BLaER1 treated with 17β-estradiol and CSF1 and Interleukin-3, amounts not matched to agents 10 nM and 100 nM (cell line): ENCODE data around the gene ANO1.

ENCODE experiments used
- H3K27ac ChIP-seq, 11 experiments: shearing (Covaris generic); formaldehyde crosslinking; 2 replicates each; pipeline ENCODE4 v1.8.1; 2022
- H3K27me3 ChIP-seq, 11 experiments: shearing (Covaris generic); formaldehyde crosslinking; 2 replicates each; pipeline ENCODE4 v1.8.1; 2022
- H3K36me3 ChIP-seq, 11 experiments: shearing (Covaris generic); formaldehyde crosslinking; 2 replicates each; pipeline ENCODE4 v1.8.1; 2022
- H3K4me1 ChIP-seq, 10 experiments: shearing (Covaris generic); formaldehyde crosslinking; 2 replicates each; pipeline ENCODE4 v1.8.1; 2022
- H3K4me2 ChIP-seq, 11 experiments: shearing (Covaris generic); formaldehyde crosslinking; 2 replicates each; pipeline ENCODE4 v1.8.1; 2022
- H3K4me3 ChIP-seq, 10 experiments: shearing (Covaris generic); formaldehyde crosslinking; 2 replicates each; pipeline ENCODE4 v1.8.1; 2022
- H3K9ac ChIP-seq, 11 experiments: shearing (Covaris generic); formaldehyde crosslinking; 2 replicates each; pipeline ENCODE4 v1.8.1; 2022
- H3K9me3 ChIP-seq, 11 experiments: shearing (Covaris generic); formaldehyde crosslinking; replicated peaks in 1 of 11; 2 replicates each; pipeline ENCODE4 v1.8.1; 2022
- H4K20me1 ChIP-seq, 11 experiments: shearing (Covaris generic); formaldehyde crosslinking; 2 replicates each; pipeline ENCODE4 v1.8.1; 2022
- Cebpa-rat ChIP-seq, 11 experiments: shearing (Covaris generic); IDR thresholded peaks; 2 replicates each; pipeline ENCODE4 v1.8.1; 2022

Gene ANO1

DNA sequence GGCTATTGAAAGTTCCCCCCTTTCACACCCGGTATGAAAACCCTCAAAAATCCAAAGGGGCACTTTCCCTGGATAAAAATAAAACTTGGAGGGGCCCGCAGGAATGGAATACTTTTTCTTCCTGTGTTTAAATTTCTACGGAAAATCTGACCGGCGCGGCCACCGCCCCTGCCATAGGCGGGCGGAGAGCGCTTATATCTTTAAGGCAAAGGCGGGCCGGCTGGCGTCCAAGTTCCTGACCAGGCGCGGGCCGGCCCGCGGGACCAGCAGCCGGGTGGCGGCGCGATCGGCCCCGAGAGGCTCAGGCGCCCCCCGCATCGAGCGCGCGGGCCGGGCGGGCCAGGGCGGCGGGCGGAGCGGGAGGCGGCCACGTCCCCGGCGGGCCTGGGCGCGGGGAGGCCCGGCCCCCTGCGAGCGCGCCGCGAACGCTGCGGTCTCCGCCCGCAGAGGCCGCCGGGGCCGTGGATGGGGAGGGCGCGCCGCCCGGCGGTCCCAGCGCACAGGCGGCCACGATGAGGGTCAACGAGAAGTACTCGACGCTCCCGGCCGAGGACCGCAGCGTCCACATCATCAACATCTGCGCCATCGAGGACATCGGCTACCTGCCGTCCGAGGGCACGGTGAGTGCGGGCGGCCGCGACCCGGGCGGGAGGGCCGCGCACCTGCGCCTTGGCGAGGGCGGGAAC lies at the start of gene ANO1:
Gene ANO1 (plus strand): TSS at position 223 of the 686 bp plus-strand sequence. CDS start 290 bp downstream, at position 513.
- H3K4me3 ChIP-seq, result peak within 1 kb of the TSS; percentile 48 to 69 (median 58)
- no peaks in the 10 kb centered on the region for H3K36me3 ChIP-seq
- peak within 1 kb of the TSS in 1 of 11 experiments; percentile 21; a peak in 1 of 22 replicates for H3K27ac ChIP-seq
- no peak for TF ChIP-seq Cebpa-rat (IDR thresholded peaks at IDR 0.05)
- peak within 1 kb of the TSS in 9 of 11 experiments; percentile 0 to 63 (median 43); a peak in 10 of 22 replicates for H3K9ac ChIP-seq
- H3K27me3 ChIP-seq, result peaks cover 57 to 86% (median 66%) of the 10 kb centered on the region in 11 experiments
- H3K9me3 ChIP-seq, result no peaks in the 10 kb centered on the region
- H3K4me1 ChIP-seq, result peaks cover 24 to 72% (median 49%) of the 10 kb centered on the region in 10 experiments
- H4K20me1 ChIP-seq, result peaks cover 0 to 49% (median 8%) of the 10 kb centered on the region in 11 experiments; a peak in 13 of 22 replicates
- peak within 1 kb of the TSS; percentile 84 to 98 (median 94) for H3K4me2 ChIP-seq

DNA sequence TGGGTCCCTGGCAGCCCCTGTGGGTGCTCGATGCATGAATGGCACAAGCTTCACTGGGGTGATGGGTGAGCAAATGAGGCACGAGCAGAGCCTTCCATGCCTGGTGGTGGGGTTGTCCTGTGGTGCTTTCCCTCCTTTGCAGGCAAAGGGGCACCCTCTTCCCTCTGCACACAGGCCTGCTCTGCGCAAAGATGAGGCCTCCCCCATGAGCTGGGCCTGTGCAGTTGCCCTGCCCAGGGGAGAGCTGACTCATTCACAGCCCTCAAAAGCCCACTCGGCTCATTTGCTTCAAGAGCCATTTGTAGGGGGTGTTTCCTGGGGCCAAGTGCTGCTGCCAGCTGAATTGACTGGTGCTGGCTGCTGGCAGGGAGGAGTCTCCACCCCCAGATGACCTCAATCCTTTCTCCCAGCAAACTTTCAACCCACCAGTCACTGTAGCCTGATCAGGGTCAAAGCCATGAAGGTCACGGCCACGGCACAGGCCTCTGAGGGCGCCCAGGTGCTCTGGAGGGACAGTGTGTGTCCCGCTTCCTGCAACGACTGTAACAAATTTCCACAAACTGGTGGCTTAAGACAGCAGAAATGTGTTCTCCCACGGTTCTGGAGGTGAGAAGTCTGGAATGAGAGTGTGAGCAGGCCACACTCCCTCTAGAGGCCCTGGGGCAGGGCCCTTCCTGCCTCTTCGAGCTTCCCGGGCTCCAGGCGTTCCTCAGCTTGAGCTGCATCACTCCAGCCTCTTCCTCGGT lies 48.8 kb upstream of the ANO1 start:
- H3K4me2 ChIP-seq, result peak overlapping the region in 6 of 11 experiments; percentile 20 to 41 (median 28); a peak in 11 of 22 replicates
- peaks cover 0 to 41% (median 17%) of the 10 kb centered on the region in 10 experiments; a peak in 15 of 20 replicates for H3K4me1 ChIP-seq
- no peaks in the 10 kb centered on the region for H3K27me3 ChIP-seq
- no peak for TF ChIP-seq Cebpa-rat (IDR thresholded peaks at IDR 0.05)
- H3K4me3 ChIP-seq, result no peak overlapping the region
- peaks cover 9 to 17% (median 11%) of the 10 kb centered on the region in 11 experiments; a peak in 19 of 22 replicates for H3K9me3 ChIP-seq
- H3K27ac ChIP-seq, result 0 out of 22 replicates have a peak overlapping the region, but pooled peaks of 2 of the 11 experiments have one; percentile 1
- no peaks in the 10 kb centered on the region for H3K36me3 ChIP-seq
- 0 out of 22 replicates have a peak overlapping the region, but pooled peaks of 1 of the 11 experiments have one; percentile 41 for H3K9ac ChIP-seq
- H4K20me1 ChIP-seq, result no peaks in the 10 kb centered on the region

- 0 out of 22 replicates have a peak overlapping the region, but pooled peaks of 2 of the 11 experiments have one; percentile 1 for H3K27ac ChIP-seq
- no peak overlapping the region for H3K4me3 ChIP-seq
- no peaks in the 10 kb centered on the region for H4K20me1 ChIP-seq
- peak overlapping the region in 7 of 11 experiments; percentile 0 to 41 (median 31); a peak in 7 of 22 replicates for H3K4me2 ChIP-seq
- peaks cover 3 to 10% (median 5%) of the 10 kb centered on the region in 11 experiments; a peak in 16 of 22 replicates for H3K9me3 ChIP-seq
- no peaks in the 10 kb centered on the region for H3K27me3 ChIP-seq
- TF ChIP-seq Cebpa-rat (IDR thresholded peaks at IDR 0.05), result no peak
- H3K36me3 ChIP-seq, result no peaks in the 10 kb centered on the region
- H3K9ac ChIP-seq, result 0 out of 22 replicates have a peak overlapping the region, but pooled peaks of 1 of the 11 experiments have one; percentile 41
- peaks cover 0 to 45% (median 17%) of the 10 kb centered on the region in 10 experiments; a peak in 15 of 20 replicates for H3K4me1 ChIP-seq
These were observed 48.2 kb upstream of the ANO1 start for GRCh38 chr11:70029861-70030380.

- Histone ChIP-seq H4K20me1 (no peaks in the 10 kb centered on the region), H3K27ac (0 out of 22 replicates have a peak overlapping the region, but pooled peaks of 1 of the 11 experiments have one; percentile 1), H3K9me3 (peaks cover 0 to 6% (median 0%) of the 10 kb centered on the region in 11 experiments; a peak in 4 of 22 replicates), H3K9ac (no peak overlapping the region), H3K4me3 (no peak overlapping the region), H3K4me1 (peaks cover 0 to 45% (median 17%) of the 10 kb centered on the region in 10 experiments; a peak in 15 of 20 replicates), H3K27me3 (no peaks in the 10 kb centered on the region), H3K4me2 (peak overlapping the region in 8 of 11 experiments; percentile 0 to 43 (median 36); a peak in 14 of 22 replicates), H3K36me3 (no peaks in the 10 kb centered on the region)
- no peak for TF ChIP-seq Cebpa-rat (IDR thresholded peaks at IDR 0.05)
These were observed 47.7 kb upstream of the ANO1 start for GRCh38 chr11:70030412-70030811.

- Histone ChIP-seq H3K4me1 (peaks cover 0 to 45% (median 17%) of the 10 kb centered on the region in 10 experiments; a peak in 15 of 20 replicates), H3K27me3 (no peaks in the 10 kb centered on the region), H3K36me3 (no peaks in the 10 kb centered on the region), H4K20me1 (no peaks in the 10 kb centered on the region), H3K4me3 (no peak overlapping the region), H3K27ac (no peak overlapping the region), H3K9me3 (peaks cover under 1 to 12% (median 8%) of the 10 kb centered on the region in 11 experiments; a peak in 19 of 22 replicates), H3K9ac (no peak overlapping the region), H3K4me2 (no peak overlapping the region)
- TF ChIP-seq Cebpa-rat (IDR thresholded peaks at IDR 0.05), result no peak
These were observed 46.3 kb upstream of the ANO1 start for GRCh38 chr11:70031631-70032469.

DNA sequence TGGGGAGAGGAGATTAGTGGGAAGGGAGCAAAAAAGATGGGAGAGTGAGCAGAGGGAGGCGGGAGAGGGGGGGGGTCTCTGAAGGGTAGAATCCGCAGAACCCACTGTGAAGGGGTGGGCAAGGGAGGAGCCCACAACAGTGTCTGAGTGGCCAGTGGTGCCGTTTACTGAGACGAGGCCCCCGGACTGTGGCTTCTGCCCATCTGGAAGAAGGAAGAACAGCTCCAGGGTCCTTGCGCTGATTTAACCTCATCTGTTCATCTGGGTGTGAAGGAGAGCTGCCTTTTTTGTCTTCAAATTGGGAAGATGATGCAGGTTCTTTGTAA lies 45.7 kb upstream of the ANO1 start:
- Histone ChIP-seq H3K9me3 (peaks cover 6 to 18% (median 13%) of the 10 kb centered on the region in 11 experiments), H3K4me2 (no peak overlapping the region), H3K4me3 (no peak overlapping the region), H3K27me3 (no peaks in the 10 kb centered on the region), H4K20me1 (no peaks in the 10 kb centered on the region), H3K36me3 (peaks cover 0 to 5% (median 0%) of the 10 kb centered on the region in 11 experiments; a peak in 1 of 22 replicates), H3K27ac (no peak overlapping the region), H3K9ac (no peak overlapping the region), H3K4me1 (peaks cover 0 to 45% (median 17%) of the 10 kb centered on the region in 10 experiments; a peak in 16 of 20 replicates)
- TF ChIP-seq Cebpa-rat (IDR thresholded peaks at IDR 0.05), result no peak

DNA sequence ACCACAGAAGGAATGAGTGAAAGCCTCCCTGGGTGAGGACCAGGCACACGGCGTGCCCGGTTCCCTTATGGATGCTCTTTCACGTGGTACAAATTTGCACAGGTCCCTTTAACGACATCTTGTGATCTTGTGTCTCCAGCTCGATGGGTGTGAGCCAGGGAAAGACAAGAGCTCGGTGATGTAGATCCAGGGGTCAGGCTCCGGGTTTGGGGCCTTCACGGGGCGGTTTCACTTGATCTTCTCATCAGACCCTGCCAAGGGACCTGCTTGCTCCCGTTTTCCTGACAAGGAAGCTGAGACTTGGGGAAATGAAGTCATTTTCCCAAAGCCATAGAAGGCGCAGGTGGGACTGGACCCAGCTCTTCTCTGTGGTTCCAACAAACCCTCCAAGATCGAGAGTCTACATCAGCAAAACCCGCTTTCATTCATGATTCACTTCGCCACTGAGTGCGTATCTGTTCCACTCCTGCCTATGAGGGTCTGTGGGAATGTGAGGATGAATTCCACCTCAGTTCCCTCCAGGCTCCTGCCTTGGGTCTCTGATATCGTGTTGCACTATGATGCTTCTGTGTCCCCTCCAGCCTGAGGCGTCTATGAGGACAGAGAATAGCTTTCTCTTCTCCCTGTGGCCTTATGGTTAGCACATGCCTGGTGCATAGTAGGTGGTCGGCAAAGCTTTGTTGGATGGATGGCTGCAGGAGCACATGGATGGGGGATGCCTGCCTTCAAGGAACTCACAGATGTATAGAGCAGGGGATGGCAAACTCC lies 45.0 kb upstream of the ANO1 start:
- Histone ChIP-seq H3K27ac (no peak overlapping the region), H3K4me3 (no peak overlapping the region), H3K4me2 (no peak overlapping the region), H3K9me3 (peaks cover 13 to 25% (median 20%) of the 10 kb centered on the region in 11 experiments), H4K20me1 (no peaks in the 10 kb centered on the region), H3K36me3 (peaks cover 0 to 10% (median 0%) of the 10 kb centered on the region in 11 experiments; a peak in 1 of 22 replicates), H3K9ac (no peak overlapping the region), H3K27me3 (no peaks in the 10 kb centered on the region), H3K4me1 (peaks cover 0 to 39% (median 19%) of the 10 kb centered on the region in 10 experiments; a peak in 16 of 20 replicates)
- TF ChIP-seq Cebpa-rat (IDR thresholded peaks at IDR 0.05), result no peak
